NCI-H460 (cell line): ENCODE data around the gene IRF7. TPM values are rescaled to one million over a fixed set of nuclear protein-coding genes. Genes with fewer than 3 reads are reported as not detected.
A peak's percentile ranks its signal among the peaks of the same experiment; 100 is the strongest.

Source experiments
- DNase-seq: peaks from one replicate; pipeline ENCODE4 v3.0.0-alpha.2; 2016; ENCODE audit warnings: low read depth; ENCODE audit errors: extremely low read depth
- small RNA-seq, 2 experiments: library from RNA; depleted of rRNA; stranded (forward); fragments of <200 nt; gene quantifications; one replicate each; pipeline ENCODE3, GENCODE V24; 2014
- total RNA-seq: library from RNA; depleted of rRNA; stranded (reverse); fragments of >200 nt; shearing (Covaris generic); gene quantifications from 2 replicates; pipeline ENCODE4 v1.2.3, GENCODE V29; 2014; rRNA removed

IRF7 gene
- total RNA-seq, 1 experiment from 2014 or later: 3.8 TPM

DNA sequence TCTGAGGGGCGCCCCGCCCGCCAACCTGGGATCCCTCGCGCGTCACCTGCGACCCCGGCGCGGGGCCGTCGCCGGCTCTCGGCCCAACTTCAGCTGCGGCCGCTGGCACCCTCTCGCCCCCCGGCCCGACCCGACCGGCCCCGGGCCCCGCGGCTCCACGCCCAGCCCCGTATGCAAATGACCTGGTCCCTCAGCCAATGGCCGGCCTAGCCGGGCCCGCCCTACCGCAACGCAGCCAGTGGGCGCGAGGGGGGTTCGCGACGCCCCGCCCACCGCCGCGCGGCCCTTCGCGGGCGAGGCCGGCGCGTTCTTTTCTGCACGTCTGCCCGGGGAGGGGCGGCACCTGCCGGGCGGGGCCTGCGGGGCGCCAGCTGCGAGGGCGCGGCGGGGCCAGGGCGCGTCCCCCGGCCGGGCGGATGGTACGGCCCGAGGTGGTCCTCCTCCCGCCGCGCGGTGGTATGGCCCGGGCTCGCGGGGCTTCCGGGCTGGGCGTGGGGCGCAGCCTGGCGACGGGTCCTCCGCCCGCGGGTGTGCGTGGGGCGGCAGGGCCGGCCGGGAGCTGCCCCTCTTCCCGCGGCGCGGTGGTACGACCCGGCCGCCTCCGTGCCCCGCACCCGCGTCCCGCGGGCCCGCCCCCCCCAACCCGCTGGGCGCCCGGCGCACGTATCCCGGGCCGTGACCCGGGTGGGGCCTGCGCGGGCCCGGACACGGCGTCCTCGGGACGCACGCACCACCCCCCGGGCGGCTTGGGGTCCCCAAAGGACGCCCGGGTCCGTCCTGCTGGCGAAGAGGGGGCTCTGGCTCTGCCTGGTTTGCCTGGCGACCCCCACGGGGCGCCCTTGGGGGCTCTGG, 47.2 kb downstream of the IRF7 start:
- peak; percentile 86 for DNase-seq

GRCh38 chr11:567629-568292, 48.0 kb downstream of the IRF7 start:
- DNase-seq: no peak

DNA sequence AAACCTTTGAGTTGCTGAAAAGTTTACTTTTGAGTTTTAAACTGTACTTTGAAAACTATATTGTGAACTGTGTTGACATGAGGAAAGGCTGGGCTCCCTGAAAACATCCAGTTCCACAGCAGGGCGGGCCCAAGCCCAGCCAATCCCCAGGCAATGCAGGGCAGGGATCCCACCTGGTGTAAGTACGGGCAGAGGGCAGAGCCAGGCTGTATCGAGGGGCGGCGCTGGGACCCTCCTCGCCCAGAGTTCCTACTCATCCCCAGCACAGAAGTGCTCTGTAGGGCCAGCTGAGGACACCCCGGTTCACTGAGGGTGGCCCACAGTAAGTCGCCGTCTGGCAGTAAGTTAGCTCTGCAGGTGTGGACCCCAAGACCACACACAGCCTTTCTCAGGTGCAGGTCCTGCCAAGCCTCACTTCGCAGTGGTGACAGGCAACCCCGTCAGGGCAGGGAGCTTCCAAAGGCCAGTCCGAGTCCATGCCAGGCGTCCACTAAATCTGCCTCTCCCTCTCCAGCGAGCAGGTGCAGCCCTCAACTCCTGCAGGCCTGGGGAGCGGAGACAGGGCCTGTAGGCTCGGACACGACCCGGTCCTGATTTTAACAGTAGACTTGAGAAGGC, 48.6 kb downstream of the IRF7 start:
- no peak for DNase-seq

GRCh38 chr11:565921-566509, 49.7 kb downstream of the IRF7 start:
- no peak for DNase-seq

DNA sequence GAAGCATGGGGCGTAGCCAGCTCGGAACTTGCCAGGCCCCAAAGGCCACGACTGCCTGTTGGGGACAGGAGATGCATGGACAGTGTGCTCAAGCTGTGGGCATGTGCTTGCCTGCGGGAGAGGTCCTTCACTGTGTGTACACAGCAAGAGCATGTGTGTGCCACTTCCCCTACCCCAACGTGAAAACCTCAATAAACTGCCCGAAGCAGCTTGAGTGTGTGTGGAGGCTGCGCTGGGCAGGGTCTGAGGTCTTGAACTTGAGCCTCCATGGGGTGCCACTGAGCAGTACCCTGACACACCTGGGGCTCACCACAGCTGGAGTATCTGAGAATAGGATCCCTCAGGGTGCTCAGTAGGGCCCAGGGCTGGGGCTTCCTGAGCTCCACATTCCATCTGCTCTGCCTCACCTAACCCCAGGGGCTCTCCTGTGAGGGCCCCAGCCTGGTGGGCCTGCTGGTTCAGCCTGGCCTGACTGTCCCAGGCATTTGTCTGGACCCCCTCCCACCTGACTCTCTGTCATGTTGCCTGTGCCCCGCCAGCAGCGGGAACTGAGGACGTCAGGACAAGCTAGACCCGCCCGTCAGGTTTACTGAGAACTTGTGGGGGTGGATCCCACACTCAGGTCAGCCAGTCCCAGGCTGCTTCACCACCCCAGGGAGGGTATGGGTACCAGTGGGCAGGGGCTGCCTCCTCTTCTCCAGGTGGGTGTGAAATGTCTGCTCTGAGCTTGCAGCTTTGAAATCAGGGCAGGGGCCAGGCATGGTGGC, 51.8 kb downstream of the IRF7 start:
- DNase-seq: no peak

DNA sequence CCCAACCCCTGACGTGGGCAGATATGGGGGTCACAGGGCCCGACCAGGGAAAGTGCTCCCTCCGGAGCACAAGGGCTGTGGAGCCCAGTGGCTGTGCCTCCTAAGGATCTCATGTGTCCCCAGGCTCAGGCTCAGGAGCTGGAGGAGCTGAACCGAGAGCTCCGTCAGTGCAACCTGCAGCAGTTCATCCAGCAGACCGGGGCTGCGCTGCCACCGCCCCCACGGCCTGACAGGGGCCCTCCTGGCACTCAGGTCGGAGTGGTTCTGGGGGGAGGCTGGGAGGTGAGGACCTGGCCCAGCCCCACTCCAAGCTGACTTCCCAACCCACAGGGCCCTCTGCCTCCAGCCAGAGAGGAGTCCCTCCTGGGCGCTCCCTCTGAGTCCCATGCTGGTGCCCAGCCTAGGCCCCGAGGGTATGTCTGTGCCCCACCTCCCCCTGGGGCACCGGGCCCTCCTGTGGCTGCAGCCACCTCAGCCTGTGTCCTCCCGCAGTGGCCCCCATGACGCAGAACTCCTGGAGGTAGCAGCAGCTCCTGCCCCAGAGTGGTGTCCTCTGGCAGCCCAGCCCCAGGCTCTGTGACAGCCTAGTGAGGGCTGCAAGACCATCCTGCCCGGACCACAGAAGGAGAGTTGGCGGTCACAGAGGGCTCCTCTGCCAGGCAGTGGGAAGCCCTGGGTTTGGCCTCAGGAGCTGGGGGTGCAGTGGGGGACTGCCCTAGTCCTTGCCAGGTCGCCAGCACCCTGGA, 52.5 kb downstream of the IRF7 start:
- DNase-seq: no peak

Small RNAs within 50 kb of the gene (small RNA-seq; reads per million reads assigned to genes)
- gene MIR210: 3.2 to 86.9 reads per million in 2 experiments

Other genes with a start within 250 kb of the IRF7 start
- gene B4GALNT4, start 246.5 kb downstream of the IRF7 start, total RNA-seq: 8.1 and 8.6 TPM in 2 replicates
- gene PKP3, start 221.7 kb downstream of the IRF7 start, total RNA-seq: 27.0 and 27.7 TPM in 2 replicates
- 17.5 and 24.3 TPM in 2 replicates for gene SIGIRR, start 201.0 kb downstream of the IRF7 start, total RNA-seq
- 0.12 TPM in 1 of 2 replicates, not detected in the other for gene ANO9, start 173.9 kb downstream of the IRF7 start, total RNA-seq
- 19.6 and 23.7 TPM in 2 replicates for gene PTDSS2, start 165.7 kb downstream of the IRF7 start, total RNA-seq
- 77.4 and 100 TPM in 2 replicates for gene RNH1, start 108.7 kb downstream of the IRF7 start, total RNA-seq
- gene HRAS, start 80.4 kb downstream of the IRF7 start, total RNA-seq: 30.2 and 36.1 TPM in 2 replicates
- gene LRRC56, start 78.4 kb downstream of the IRF7 start, total RNA-seq: 0.43 and 0.57 TPM in 2 replicates
- 0.38 and 1.8 TPM in 2 replicates for gene LMNTD2, start 55.2 kb downstream of the IRF7 start, total RNA-seq
- 3.0 and 4.3 TPM in 2 replicates for gene RASSF7, start 55.0 kb downstream of the IRF7 start, total RNA-seq
- 9.8 and 11.4 TPM in 2 replicates for gene PHRF1, start 39.5 kb downstream of the IRF7 start, total RNA-seq
- 0.05 TPM in 1 of 2 replicates, not detected in the other for gene CDHR5, start 9.0 kb upstream of the IRF7 start, total RNA-seq
- gene SCT, start 11.2 kb upstream of the IRF7 start, total RNA-seq: not detected in 2 replicates
- 0.22 and 0.23 TPM in 2 replicates for gene DRD4, start 21.3 kb upstream of the IRF7 start, total RNA-seq
- 30.3 and 32.3 TPM in 2 replicates for gene DEAF1, start 79.3 kb upstream of the IRF7 start, total RNA-seq
- 6.9 and 8.9 TPM in 2 replicates for gene TMEM80, start 79.9 kb upstream of the IRF7 start, total RNA-seq
- 12.8 and 13.9 TPM in 2 replicates for gene EPS8L2, start 90.3 kb upstream of the IRF7 start, total RNA-seq
- gene TALDO1, start 131.5 kb upstream of the IRF7 start, total RNA-seq: 383 and 408 TPM in 2 replicates
- gene GATD1, start 161.5 kb upstream of the IRF7 start, total RNA-seq: 21.6 and 23.0 TPM in 2 replicates
- not detected in 2 replicates for gene CEND1, start 174.1 kb upstream of the IRF7 start, total RNA-seq
- gene SLC25A22, start 182.3 kb upstream of the IRF7 start, total RNA-seq: 16.2 and 20.8 TPM in 2 replicates
- 3.1 and 3.6 TPM in 2 replicates for gene PIDD1, start 189.3 kb upstream of the IRF7 start, total RNA-seq
- gene RPLP2, start 194.0 kb upstream of the IRF7 start, total RNA-seq: 1,205 and 1,442 TPM in 2 replicates
- gene PNPLA2, start 203.0 kb upstream of the IRF7 start, total RNA-seq: 15.0 and 15.7 TPM in 2 replicates
- 5.0 and 5.5 TPM in 2 replicates for gene CRACR2B, start 212.0 kb upstream of the IRF7 start, total RNA-seq
- 292 and 302 TPM in 2 replicates for gene CD151, start 217.0 kb upstream of the IRF7 start, total RNA-seq
- gene POLR2L, start 226.6 kb upstream of the IRF7 start, total RNA-seq: 143 and 174 TPM in 2 replicates
- gene TSPAN4, start 226.9 kb upstream of the IRF7 start, total RNA-seq: 131 and 169 TPM in 2 replicates